Hematopoietic multipotent progenitor cell treated with erythropoietin and hydrocortisone succinate and interleukin-3 and kit ligand, for 17 days (in vitro differentiated cells): ENCODE data around the gene MARK2.

ENCODE experiments used
- DNase-seq: peaks from one replicate; pipeline ENCODE4 v3.0.0-alpha.2; 2015; ENCODE audit warnings: low spot score

The MARK2 gene

GRCh38 chr11:63882555-63883242 is 43.8 kb downstream of the MARK2 start:
- no peak for DNase-seq

DNA sequence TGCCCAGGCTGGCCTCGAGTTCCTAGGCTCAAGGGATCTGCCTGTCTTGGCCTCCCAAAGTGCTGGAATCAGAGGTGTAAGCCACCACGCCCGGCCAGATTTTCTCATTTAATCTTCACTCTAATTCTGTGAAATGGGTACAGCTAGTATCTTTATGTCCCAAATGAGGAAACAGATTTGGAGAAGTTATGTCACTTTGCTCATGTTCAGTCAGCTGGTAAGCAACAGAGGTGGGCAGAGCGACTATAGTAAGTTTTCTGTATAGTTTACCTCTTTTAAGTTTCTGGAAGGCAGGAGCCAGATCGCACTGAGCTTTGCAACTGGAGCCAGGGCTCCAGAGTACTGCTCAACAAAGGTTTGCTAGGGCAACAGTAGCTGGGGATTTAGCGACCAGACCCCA is 44.9 kb downstream of the MARK2 start:
- DNase-seq: no peak

DNA sequence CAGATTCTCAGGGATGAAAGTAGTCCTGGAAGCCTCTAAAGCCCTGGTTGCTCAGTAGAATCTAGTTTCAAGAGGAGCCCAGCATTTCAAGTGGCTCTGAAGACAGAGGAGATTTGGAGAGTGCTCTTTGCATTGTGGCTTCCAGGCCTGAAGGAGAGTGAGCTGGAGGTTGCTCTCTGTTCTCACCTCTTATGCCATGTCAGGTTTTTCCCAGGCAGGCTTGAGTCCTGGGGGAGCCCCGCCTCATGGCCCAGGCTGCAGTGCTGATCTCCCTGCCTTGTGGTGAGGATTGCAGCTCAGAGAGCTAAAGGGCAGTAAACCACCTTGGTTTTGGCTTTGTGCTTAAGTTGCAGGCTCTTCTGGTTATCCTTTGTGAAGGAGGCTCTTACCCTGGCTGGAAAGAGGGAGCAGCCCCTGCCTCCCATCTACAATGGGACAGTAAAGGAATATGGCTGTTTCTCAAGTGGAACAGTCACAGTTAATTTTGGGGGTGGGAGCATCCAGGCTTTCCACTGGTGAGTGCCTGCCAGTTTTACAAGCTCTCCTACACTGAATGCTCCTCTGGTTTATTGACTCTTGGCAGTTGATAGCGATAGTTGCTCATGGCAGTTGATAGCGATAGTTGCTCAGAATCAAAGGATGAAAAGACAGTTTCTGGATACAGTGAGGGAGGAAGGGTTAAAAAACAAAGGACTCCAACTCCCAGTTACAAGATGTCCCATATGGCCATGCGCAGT is 45.5 kb downstream of the MARK2 start:
- DNase-seq: no peak

DNA sequence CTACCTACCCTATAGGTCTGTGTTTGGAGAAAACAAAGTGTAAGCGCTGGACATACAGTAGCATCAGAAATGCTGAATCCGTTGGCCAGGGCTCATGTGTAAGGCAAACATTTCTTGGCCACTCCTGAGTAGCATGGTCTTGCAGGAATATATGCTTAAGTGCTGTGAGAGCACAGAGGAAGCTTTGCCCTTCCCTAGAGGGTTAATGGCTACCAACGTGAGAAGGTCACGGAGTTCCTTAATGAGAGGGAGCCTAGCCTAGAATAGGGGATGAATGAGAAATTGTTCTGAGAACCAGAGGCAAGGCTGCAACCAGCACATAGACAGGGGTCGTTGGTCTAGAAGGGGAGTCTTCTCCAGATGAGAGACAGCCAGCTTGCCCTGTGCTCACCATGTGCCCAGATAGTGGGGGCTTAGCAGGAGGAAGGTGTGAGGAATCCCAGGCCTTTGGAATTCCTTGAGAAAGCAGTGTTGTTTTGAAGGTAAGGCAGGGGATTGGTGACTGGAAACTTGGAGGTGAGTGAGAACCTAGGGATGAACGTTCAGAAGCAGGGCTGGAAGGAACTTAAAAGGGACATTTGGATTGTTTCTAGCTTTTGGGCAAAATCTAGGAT is 48.6 kb downstream of the MARK2 start:
- DNase-seq: no peak

DNA sequence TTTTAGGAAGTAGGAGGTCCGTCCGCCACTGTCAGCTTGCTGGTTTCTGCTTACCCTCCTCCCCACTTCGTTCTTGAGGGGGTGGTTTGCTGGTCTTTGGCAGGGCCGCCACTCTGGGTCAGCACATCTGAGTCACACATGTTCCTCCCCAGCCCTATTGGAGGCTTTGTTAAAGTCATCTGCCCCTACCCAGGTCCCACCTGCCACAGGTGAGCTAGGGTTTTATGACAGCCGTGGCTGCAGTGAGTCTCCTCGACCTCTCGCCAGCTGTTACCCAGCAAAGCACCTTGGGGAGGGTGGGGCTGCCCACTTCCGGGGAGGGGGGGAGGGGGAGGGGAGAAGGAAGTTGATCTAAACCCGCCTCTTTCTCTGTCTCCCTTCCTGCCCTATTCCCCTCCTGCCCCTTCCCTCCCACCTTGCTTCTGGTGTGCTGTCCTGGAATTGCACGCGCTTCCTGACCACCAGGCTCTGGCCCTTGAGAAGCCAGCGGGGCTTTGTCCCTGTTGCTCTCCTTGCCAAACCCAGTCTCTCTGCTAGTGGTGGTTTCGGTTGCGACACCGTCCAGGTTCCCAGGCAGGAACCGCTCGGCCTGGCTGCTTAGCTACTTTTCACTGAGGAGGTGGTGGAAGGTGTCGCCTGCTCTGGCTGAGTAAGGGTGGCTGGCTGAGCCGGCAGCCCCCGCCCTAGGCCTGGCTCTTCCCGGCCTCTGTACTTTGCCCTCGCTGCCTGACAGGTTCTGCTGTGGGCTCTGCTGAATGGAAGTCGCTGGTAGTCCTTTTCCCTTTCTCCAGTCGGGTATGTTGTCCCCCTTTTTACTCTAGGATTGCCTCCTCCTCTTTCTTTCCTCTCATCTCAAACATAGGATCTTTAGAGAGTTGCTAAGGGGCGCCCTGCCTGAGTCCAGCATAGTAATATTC is 49.5 kb downstream of the MARK2 start:
- DNase-seq: peak; percentile 40

DNA sequence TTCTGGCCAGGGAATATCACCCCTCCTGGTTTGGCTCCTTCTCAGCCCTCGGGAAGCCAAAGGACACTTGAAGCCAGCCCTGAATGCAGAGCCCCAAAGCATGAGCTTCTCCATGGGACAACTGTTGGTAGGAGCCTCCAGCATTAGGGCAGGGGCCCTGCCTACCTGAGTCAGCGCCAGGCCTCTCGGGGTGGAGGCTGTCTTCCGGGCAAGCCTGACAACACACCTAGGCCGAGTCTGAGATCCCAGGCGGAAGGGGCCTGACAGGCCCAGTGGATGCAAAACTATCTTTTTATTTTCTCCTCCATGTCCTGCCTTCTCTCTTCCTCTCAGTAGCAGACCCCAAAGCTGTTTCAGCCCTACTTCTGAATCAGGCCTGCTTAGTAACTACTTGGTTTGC is 50.4 kb downstream of the MARK2 start:
- DNase-seq: no peak

GRCh38 chr11:63890368-63890767 is 51.5 kb downstream of the MARK2 start:
- DNase-seq: no peak

DNA sequence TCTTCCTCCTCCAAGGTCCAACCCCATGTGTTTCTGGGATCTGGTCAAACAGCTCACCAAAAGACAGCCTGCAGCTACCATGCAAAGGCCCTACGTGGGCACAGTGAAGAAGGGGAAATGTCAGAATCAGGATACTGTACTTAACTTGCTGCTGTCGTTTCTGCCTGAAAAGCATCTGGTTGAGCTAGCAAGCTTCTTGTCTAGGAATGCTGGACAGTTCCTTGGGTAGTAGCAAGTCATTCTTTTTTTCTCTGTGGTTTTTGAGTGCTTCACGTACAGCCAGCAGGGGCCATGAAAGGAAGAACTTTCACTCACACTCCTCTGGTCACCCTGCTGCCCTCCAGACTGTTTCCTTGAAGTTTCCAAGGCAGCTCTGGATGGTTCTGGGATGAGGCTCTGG is 53.3 kb downstream of the MARK2 start:
- no peak for DNase-seq

DNA sequence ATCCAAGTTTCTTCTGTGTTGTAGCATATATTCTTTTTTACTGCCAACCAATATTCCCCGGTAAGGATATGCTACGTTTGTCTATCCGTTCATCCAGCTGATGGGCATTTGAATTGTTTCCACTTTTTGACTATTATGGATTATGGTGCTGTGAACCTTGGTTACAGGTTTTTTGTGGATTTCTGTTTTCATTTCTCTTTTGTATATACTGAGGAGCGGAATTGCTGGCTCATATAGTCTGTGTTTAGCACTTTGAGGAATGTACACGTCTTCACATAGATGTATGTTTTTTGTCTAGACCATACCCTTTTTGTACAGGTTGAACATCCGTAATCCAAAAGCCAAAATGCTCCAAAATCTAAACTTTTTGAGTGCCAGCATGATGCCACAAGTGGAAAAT is 54.4 kb downstream of the MARK2 start:
- DNase-seq: no peak

DNA sequence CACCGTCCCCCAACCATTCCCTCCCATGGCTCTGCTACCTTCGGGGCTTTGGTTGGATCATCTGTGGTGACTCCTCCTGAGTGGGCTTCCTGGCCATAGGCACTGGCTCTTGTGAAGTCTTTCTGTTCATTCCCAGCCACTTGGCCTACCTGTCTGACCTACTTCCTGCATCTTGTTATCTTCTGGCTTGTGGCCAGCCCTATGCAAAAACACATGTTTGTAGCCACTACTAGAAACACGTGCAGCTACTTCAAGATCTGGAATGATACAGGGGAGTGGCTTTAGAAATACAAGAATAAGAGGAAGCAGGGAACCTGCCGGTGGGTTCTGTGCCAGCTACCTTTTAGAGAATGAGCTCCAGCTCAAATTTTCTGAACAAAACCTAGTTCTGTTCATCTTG is 57.2 kb downstream of the MARK2 start:
- DNase-seq: no peak

GRCh38 chr11:63897459-63898146 is 58.7 kb downstream of the MARK2 start:
- DNase-seq: no peak

GRCh38 chr11:63901660-63902059 is 62.8 kb downstream of the MARK2 start:
- peak; percentile 19 for DNase-seq

DNA sequence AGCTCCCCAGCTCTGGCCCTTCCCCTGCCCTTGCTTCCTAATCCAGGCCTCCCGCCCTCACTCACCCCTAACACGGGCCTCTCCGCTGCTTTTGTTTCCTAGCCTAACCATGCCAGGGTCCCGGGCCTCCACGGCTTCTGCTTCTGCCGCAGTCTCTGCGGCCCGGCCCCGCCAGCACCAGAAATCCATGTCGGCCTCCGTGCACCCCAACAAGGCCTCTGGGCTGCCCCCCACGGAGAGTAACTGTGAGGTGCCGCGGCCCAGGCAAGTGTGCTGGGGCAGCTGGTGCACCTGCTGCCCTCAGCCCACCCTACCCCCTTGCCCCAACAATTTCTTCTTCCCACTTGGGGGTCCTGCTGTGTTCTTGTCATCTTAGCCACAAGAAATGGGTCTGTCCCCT is 65.0 kb downstream of the MARK2 start:
- DNase-seq: no peak

- DNase-seq: no peak
Measured at GRCh38 chr11:63904743-63905142, 65.8 kb downstream of the MARK2 start.

GRCh38 chr11:63905179-63905578 is 66.3 kb downstream of the MARK2 start:
- DNase-seq: no peak

DNA sequence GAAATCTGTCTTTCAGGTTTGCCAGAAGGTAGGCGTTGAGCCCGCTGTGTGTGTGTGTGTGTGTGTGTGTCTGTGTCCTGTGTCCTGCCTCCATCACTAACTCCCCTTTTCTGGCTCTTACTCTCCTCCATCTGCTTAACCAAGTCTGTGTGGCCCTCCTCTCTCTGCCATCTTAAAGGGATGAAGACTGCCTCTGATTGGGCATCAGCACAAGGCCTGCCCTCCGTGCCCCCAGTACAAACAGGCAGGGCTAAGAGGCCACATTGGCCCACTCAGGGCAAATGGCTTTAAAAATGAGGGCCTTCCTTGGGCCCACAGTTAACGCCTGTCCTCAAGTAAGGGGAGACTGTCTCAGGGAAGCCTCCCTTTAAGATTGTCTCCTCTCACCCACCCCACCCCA is 67.2 kb downstream of the MARK2 start:
- no peak for DNase-seq

GRCh38 chr11:63906585-63906984 is 67.7 kb downstream of the MARK2 start:
- DNase-seq: peak; percentile 39

GRCh38 chr11:63907063-63907462 is 68.2 kb downstream of the MARK2 start:
- no peak for DNase-seq

DNA sequence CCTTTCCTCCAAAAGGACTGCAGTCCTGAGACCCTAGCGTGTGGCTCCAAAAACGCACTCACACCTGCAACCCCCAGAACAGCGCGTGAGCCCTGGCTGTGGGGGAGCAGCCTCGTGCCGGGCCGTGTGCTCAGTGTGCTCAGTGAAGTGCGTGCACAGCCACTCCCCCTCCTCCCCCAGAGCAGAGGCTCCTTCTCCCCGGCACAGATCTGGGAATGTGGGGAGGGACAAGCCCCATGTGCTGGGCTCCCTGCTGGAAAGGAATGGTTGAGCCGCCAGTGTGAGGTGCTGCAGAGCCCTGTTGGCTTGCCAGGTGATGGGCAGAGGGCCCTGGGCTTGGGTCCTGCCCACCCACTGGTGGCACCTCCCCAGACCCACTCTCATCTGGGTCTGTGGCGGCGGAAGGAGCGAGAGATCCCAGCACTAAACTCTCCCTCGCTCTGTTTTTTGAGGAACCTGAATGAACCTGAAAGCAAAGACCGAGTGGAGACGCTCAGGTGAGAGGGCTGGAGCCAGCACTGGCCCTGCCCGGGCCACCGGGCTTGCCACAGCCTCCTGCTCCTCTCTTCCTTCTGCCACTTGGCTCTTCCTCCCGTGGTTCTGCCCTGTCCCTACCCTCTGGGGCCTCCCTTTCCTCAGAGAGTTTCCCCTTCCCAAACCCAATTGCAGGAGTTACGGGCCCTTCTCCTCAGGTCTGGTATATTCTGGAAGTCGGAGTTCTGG is 69.1 kb downstream of the MARK2 start:
- no peak for DNase-seq

DNA sequence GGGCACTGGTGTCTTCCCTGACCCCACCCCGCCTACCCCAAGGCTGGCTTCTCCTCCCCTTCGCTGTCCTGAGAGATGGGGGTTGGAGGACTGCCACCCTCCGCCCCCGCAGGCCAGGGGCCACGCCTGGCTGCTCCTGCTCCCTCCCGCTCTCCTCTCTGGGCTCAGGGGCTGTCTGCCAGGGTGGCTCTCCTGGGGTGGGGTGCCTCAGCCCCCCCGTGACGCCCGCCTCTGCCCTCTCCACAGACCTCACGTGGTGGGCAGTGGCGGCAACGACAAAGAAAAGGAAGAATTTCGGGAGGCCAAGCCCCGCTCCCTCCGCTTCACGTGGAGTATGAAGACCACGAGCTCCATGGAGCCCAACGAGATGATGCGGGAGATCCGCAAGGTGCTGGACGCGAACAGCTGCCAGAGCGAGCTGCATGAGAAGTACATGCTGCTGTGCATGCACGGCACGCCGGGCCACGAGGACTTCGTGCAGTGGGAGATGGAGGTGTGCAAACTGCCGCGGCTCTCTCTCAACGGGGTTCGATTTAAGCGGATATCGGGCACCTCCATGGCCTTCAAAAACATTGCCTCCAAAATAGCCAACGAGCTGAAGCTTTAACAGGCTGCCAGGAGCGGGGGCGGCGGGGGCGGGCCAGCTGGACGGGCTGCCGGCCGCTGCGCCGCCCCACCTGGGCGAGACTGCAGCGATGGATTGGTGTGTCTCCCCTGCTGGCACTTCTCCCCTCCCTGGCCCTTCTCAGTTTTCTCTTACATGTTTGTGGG is 69.9 kb downstream of the MARK2 start:
- DNase-seq: no peak
